ENCODE measurements around the gene NPBWR2.
"Not testable (repeated sequence)": the region's sequence is repeated elsewhere in the genome, so short reads cannot be mapped to it uniquely, and the experiment has no call there.

Gene NPBWR2

GRCh38 chr20:64143018-64143801 is 35.8 kb upstream of the NPBWR2 start:
- no peak for DNase-seq

- no peak for DNase-seq
Measured at GRCh38 chr20:64142590-64142989, 35.2 kb upstream of the NPBWR2 start.

DNA sequence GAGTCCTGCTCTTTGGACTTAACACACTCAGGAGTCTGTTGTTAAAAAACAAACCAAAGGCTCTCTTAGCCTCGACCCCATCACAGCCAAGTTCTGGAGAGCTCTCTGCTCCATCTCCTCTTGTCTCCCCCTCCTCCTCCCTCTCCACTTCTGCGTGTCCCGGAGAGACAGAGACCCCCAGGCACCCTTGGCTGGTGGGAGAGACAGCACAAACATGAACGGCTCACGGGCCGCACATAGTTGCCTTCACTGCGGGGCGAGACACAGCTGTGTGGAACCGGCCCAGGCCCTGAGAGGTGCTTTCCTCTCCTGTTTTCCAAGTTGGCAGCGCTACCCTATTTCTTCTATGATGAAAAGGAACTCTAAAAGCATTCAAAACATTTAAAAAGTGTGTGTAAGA is 33.6 kb upstream of the NPBWR2 start:
- no peak for DNase-seq

GRCh38 chr20:64140061-64140931 is 32.9 kb upstream of the NPBWR2 start:
- DNase-seq = no peak

GRCh38 chr20:64139199-64140060 is 32.1 kb upstream of the NPBWR2 start:
- DNase-seq = no peak

GRCh38 chr20:64138276-64138815 is 31.0 kb upstream of the NPBWR2 start:
- no peak for DNase-seq

DNA sequence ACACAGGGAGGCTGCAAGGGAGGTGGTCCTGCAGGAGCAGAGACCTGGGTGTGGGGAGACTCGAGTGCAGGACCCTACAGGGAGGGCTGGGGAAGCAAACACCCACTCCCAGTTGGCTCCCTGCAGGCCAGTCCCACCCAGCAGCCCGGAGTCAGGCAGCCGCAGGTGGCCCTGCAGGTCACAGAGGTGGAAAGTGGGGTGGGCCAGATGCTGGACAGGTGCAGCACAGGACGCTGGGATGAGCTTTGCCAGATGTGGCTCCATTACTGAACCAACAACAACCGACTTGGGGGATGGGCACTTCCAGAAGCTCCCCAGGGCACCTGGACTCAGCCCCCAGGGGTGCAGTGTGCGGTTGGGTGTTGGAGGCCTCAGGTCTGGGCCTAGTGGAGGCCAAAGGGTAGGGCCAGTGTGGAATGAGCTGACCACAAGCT is 30.2 kb upstream of the NPBWR2 start:
- DNase-seq = no peak

- DNase-seq = no peak
Measured at GRCh38 chr20:64136004-64136710, 28.8 kb upstream of the NPBWR2 start.

DNA sequence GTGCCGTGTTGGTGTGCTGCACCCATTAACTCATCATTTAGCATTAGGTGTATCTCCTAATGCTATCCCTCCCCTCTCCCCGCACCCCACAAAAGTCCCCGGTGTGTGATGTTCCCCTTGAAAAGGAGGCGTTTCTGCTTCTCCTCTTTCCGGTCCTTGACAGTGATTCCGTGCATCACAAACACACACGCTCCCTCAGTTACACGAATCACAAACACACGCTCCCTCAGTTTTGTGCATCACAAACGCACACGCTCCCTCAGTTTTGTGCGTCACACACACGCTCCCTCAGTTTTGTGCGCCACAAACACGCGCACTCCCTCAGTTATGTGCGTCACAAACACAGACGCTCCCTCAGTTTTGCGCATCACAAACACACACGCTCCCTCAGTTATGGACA is 27.4 kb upstream of the NPBWR2 start:
- DNase-seq = not testable (repeated sequence)

GRCh38 chr20:64133951-64134407 is 26.6 kb upstream of the NPBWR2 start:
- no peak for DNase-seq

DNA sequence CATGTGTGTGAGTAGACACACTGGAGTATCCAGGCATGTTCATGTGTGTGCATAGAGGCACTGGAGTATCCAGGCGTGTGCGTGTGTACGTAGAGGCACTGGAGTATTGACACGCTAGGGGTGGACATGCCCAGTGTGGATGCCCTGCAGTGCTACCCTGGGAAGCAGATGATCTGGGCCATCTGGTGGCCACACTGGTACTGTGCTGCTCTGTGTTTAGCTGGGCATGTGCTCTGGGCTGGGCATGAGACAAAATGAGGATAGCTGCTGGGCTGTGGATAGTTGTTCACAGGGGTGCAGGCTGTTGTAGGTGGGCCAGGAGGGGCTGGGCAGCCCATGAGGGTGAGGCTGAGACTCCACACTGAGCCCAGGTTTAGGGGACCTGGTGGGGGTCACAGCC is 24.0 kb upstream of the NPBWR2 start:
- no peak for DNase-seq

- no peak for DNase-seq
Measured at GRCh38 chr20:64130876-64131275, 23.5 kb upstream of the NPBWR2 start.

GRCh38 chr20:64130271-64130670 is 22.9 kb upstream of the NPBWR2 start:
- no peak for DNase-seq

- DNase-seq = no peak
Measured at GRCh38 chr20:64129146-64129782, 21.9 kb upstream of the NPBWR2 start.

- DNase-seq = not testable (repeated sequence)
Measured at GRCh38 chr20:64123517-64123916, 16.2 kb upstream of the NPBWR2 start.

DNA sequence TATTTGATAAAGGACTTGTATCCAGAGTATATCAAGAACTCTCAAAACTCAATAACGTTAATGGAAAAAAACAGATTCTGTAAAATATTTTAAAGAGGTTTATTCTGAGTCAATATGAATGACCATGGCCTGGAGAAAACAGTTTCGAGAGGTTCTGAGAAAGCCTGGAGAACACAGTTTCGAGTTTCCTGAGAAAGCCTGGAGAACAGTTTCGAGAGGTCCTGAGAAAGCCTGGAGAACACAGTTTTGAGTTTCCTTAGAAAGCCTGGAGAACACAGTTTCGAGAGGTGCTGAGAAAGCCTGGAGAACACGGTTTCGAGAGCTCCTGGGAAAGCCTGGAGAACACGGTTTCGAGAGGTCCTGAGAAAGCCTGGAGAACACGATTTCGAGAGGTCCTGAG is 15.6 kb upstream of the NPBWR2 start:
- DNase-seq = not testable (repeated sequence)

DNA sequence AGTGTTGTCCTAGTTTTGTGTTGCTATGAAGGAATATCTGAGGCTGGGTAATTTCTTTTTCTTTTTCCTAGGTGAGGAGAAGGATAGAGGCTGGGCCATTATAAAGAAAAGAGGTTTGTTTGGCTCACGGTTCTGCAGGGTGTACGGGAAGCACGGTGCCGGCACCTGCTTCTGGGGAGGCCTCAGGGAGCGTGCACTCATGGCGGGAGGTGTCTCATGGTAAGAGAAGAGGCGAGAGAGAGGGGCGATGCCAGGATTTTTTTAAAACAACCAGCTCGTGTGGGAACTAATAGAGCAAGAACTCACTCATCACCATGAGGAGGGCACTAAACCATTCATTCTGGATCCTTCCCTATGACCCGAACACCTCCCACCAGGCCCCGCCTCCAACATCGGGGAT is 14.2 kb upstream of the NPBWR2 start:
- no peak for DNase-seq

DNA sequence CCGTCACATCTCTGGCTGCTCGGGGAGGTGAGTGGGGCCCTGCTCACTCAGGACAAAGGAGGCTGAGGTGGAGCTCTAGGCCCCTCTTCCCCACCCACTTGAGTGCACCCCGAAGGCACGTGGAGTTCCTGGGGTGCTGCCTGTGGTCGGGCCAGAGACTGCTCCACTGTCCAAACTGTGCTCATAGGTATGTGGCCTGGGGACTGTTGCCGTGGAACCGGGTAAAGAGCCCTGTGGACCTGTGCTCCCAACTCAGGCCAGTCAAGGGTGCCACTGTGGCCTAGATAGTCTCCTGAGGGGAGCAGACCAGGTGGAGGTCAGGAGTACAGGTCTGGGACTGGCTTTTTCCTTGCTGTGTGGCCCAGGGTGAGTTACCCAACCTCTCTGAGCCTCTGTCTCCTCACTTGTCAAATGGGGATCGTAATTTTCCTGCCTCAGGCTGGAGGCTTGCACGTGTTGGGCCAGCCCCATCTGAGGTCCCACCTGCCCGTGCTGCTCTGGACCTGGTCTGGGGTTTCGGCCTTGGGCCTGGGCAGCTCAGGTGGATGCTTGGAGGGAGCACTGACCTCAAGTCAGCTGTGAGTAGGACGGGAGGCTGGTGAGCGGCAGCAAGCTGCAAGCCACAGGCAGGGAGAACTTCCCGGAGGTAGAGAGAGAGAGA is 12.4 kb upstream of the NPBWR2 start:
- DNase-seq = no peak

DNA sequence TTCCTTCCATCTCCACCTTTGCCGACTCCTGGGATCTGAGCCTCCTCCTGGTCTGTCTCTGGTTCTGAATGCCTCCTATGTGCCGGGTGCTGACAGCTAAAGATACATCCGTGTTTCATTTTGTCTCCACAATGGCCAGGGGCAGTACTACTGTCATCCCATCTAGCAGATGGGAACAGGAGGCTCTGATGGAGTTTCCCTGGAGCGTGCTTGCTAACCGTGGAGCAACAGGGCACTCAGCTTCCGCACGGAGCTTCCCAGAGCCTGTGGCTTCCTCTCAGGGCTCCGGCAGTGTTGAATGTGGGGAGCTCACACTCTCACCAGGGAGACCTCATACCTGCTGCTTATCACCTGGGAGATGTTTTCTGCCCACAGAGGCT is 11.9 kb upstream of the NPBWR2 start:
- DNase-seq = no peak

- DNase-seq = not testable (repeated sequence)
Measured at GRCh38 chr20:64117432-64117777, 10.0 kb upstream of the NPBWR2 start.
